Panc1 (cell line): ENCODE data around the gene ZBTB48. TPM values are rescaled to one million over a fixed set of nuclear protein-coding genes. Genes with fewer than 3 reads are reported as not detected.

Experiments
- ATAC-seq: fragments of 200-7000 bp; cut with Tn5 transposase; 2 replicates; pipeline ENCODE4 v1.9.1; 2020; ENCODE audit warnings: mild to moderate bottlenecking, moderate library complexity
- BruUV-seq: library from RNA; stranded (reverse); fragments of 400-500 nt; replicated peaks from 2 replicates; lab custom pipeline; 2021; lab: Mats Ljungman, UMichigan
- CTCF ChIA-PET: fragments of 300-600 bp; sonication (Branson Sonifier 250); formaldehyde crosslinking; loops from one replicate; lab custom pipeline; 2022; ENCODE audit warnings: antibody characterized with exemption; lab: Charles Lee
- POLR2A ChIA-PET: fragments of 300-600 bp; sonication (Branson Sonifier 250); formaldehyde crosslinking; loops from one replicate; lab custom pipeline; 2022; ENCODE audit warnings: antibody characterized with exemption; lab: Charles Lee
- DNase-seq: peaks from one replicate; pipeline ENCODE4 v3.0.0-alpha.2; 2010; ENCODE audit warnings: low read depth, low spot score
- H3K27ac ChIP-seq: 2 replicates; pipeline ENCODE4 v1.5.1; 2011; ENCODE audit warnings: mild to moderate bottlenecking, low read length, inconsistent platforms
- H3K27me3 ChIP-seq: fragments of 200-500 bp; sonication (Bioruptor generic); 2 replicates; pipeline ENCODE4 v1.6.0; 2014; ENCODE audit warnings: low read length, inconsistent platforms; ENCODE audit not compliant: control insufficient read depth, insufficient read depth
- H3K36me3 ChIP-seq: fragments of 200-500 bp; sonication (Bioruptor generic); 2 replicates; pipeline ENCODE4 v1.5.1; 2014; ENCODE audit warnings: inconsistent platforms, mild to moderate bottlenecking, low read length, moderate library complexity; ENCODE audit not compliant: control insufficient read depth, insufficient read depth
- H3K4me1 ChIP-seq: 2 replicates; pipeline ENCODE4 v1.5.1; 2011; ENCODE audit warnings: inconsistent platforms, mild to moderate bottlenecking, low read length, moderate library complexity; ENCODE audit not compliant: control insufficient read depth, insufficient read depth
- H3K4me3 ChIP-seq, 2 experiments: 2 replicates each; pipeline ENCODE4 v1.5.1; 2011 to 2012; ENCODE audit warnings: low read depth in 2 of 2, low read length in 2 of 2, mild to moderate bottlenecking in 2 of 2, inconsistent platforms in 1 of 2, moderate library complexity in 1 of 2
- H3K9me3 ChIP-seq: fragments of 200-500 bp; sonication (Bioruptor generic); 2 replicates; pipeline ENCODE4 v1.5.1; 2014; ENCODE audit warnings: low read depth, mild to moderate bottlenecking, inconsistent platforms, low read length, moderate library complexity; ENCODE audit not compliant: control insufficient read depth, insufficient read depth
- POLR2AphosphoS5 ChIP-seq: IDR thresholded peaks from 2 replicates; pipeline ENCODE4 v1.6.1; 2012; ENCODE audit warnings: mild to moderate bottlenecking, low read depth, low read length, moderate library complexity
- SIN3A ChIP-seq: IDR thresholded peaks from 2 replicates; pipeline ENCODE4 v1.6.1; 2012; ENCODE audit warnings: low read depth, mild to moderate bottlenecking, low read length, moderate library complexity, borderline replicate concordance; ENCODE audit not compliant: insufficient read depth
- TCF7L2 ChIP-seq: IDR thresholded peaks from 2 replicates; pipeline ENCODE4 v1.6.1; 2011; ENCODE audit warnings: mild to moderate bottlenecking, low read depth, low read length, inconsistent platforms
- in situ Hi-C: cut with HindIII; loops from 2 replicates; pipeline ENCODE4 v1.10.0; 2016; ENCODE audit warnings: low sequenced_read_pairs, low pct_unique_long_range_greater_than_20kb
- intact Hi-C: fragments of 100-400 bp; cut with micrococcal nuclease; formaldehyde crosslinking; loops from one replicate; pipeline ENCODE4 v1.10.0; 2022; ENCODE audit not compliant: unreplicated experiment
- total RNA-seq: library from RNA; stranded (reverse); gene quantifications from one replicate; pipeline ENCODE4 v1.2.1, GENCODE V29; 2021; ENCODE audit not compliant: unreplicated experiment
- TF ChIP-seq, protein P1 (sequence below): fragments of 450-650 bp; IDR thresholded peaks from 2 replicates; pipeline ENCODE4 v1.5.1; 2017; ENCODE audit warnings: mild to moderate bottlenecking
- TF ChIP-seq, protein P2 (sequence below), 2 experiments: IDR thresholded peaks; 2 replicates each; pipeline ENCODE4 v1.6.1; 2011 to 2012; ENCODE audit warnings: low read depth in 2 of 2, control low read depth in 1 of 2, low read length in 1 of 2, mild to moderate bottlenecking in 1 of 2, moderate library complexity in 1 of 2; ENCODE audit not compliant: insufficient read depth in 1 of 2

Gene ZBTB48
- total RNA-seq, 1 experiment from 2014 or later, result 40.7 TPM

DNA sequence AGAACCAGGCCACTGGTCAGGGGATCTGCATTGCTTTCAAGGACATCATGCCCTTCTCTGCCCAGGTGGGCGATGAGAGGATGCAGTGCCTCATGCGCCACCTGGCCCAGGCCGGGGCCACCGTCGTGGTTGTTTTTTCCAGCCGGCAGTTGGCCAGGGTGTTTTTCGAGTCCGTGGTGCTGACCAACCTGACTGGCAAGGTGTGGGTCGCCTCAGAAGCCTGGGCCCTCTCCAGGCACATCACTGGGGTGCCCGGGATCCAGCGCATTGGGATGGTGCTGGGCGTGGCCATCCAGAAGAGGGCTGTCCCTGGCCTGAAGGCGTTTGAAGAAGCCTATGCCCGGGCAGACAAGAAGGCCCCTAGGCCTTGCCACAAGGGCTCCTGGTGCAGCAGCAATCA lies 5.0 kb upstream of the ZBTB48 start:
- ChIA-PET CTCF (no interaction called here), POLR2A (no interaction called here)
- Histone ChIP-seq H3K4me1 (peaks cover 7% of the 10 kb centered on the region), H3K27me3 (no peaks in the 10 kb centered on the region), H3K4me3 (no peak overlapping the region), H3K27ac (no peak overlapping the region), H3K36me3 (no peaks in the 10 kb centered on the region), H3K9me3 (0 out of 2 replicates have a peak, but pooled peaks cover 4% of the 10 kb centered on the region)
- ATAC-seq (no peak), DNase-seq (no peak)
- no TSS peak for BruUV-seq
- TF ChIP-seq POLR2AphosphoS5 (no peak), TCF7L2 (no peak), SIN3A (no peak)
- TF ChIP-seq, protein P1, sequence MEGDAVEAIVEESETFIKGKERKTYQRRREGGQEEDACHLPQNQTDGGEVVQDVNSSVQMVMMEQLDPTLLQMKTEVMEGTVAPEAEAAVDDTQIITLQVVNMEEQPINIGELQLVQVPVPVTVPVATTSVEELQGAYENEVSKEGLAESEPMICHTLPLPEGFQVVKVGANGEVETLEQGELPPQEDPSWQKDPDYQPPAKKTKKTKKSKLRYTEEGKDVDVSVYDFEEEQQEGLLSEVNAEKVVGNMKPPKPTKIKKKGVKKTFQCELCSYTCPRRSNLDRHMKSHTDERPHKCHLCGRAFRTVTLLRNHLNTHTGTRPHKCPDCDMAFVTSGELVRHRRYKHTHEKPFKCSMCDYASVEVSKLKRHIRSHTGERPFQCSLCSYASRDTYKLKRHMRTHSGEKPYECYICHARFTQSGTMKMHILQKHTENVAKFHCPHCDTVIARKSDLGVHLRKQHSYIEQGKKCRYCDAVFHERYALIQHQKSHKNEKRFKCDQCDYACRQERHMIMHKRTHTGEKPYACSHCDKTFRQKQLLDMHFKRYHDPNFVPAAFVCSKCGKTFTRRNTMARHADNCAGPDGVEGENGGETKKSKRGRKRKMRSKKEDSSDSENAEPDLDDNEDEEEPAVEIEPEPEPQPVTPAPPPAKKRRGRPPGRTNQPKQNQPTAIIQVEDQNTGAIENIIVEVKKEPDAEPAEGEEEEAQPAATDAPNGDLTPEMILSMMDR, result no peak
- TF ChIP-seq, protein P2, sequence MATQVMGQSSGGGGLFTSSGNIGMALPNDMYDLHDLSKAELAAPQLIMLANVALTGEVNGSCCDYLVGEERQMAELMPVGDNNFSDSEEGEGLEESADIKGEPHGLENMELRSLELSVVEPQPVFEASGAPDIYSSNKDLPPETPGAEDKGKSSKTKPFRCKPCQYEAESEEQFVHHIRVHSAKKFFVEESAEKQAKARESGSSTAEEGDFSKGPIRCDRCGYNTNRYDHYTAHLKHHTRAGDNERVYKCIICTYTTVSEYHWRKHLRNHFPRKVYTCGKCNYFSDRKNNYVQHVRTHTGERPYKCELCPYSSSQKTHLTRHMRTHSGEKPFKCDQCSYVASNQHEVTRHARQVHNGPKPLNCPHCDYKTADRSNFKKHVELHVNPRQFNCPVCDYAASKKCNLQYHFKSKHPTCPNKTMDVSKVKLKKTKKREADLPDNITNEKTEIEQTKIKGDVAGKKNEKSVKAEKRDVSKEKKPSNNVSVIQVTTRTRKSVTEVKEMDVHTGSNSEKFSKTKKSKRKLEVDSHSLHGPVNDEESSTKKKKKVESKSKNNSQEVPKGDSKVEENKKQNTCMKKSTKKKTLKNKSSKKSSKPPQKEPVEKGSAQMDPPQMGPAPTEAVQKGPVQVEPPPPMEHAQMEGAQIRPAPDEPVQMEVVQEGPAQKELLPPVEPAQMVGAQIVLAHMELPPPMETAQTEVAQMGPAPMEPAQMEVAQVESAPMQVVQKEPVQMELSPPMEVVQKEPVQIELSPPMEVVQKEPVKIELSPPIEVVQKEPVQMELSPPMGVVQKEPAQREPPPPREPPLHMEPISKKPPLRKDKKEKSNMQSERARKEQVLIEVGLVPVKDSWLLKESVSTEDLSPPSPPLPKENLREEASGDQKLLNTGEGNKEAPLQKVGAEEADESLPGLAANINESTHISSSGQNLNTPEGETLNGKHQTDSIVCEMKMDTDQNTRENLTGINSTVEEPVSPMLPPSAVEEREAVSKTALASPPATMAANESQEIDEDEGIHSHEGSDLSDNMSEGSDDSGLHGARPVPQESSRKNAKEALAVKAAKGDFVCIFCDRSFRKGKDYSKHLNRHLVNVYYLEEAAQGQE (IDR thresholded peaks at IDR 0.05; ENCODE audit: insufficient read depth in 1 of 2, low read depth in 2 of 2, low read length in 1 of 2), result no peak
- in situ Hi-C loops, result no loop called here
- intact Hi-C loops, result no loop called here

DNA sequence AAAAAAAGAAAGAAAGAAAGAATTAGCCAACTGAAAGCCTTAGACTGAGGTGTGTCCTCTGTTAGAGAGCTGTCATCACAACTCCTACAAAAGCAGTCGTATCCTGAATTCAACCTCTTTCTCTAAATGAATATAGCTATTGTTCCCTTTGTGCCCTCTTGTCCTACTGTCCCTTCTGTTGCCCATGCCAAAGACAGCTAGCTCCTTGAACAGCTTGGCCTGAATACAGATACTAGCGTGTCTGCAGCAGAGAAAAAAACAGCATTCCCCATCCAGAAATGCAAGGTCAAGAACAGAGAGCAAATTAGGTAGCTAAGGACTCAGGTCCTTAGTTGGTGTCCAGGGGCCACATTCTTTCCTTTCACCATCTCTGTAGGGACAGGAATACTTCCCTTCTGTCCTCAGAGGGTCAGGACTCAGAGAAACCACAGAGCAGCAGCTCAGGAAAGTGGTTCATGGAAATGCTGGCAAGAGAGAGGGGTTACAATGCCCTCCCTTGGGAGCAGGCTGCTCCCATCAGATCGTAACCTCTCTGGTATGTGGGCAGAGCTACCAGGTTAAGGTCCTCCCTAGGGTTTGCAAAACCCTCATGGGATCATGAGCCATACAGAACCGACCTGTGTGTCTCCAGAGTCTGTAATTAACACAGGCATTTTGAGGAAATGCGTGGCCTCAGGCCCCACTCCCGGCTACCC lies 1.8 kb upstream of the ZBTB48 start:
- TF ChIP-seq, protein P1, result no peak
- TF ChIP-seq, protein P2 (IDR thresholded peaks at IDR 0.05; ENCODE audit: insufficient read depth in 1 of 2, low read depth in 2 of 2, low read length in 1 of 2), result no peak
- TF ChIP-seq SIN3A, result no peak
- TF ChIP-seq TCF7L2, result no peak
- TF ChIP-seq POLR2AphosphoS5, result no peak
- Histone ChIP-seq H3K27me3 (no peaks in the 10 kb centered on the region), H3K4me1 (peaks cover 23% of the 10 kb centered on the region), H3K9me3 (no peaks in the 10 kb centered on the region), H3K27ac (no peak overlapping the region), H3K4me3 (no peak overlapping the region), H3K36me3 (peaks cover 7% of the 10 kb centered on the region; the same call in 1 of the 2 replicates)
- CTCF ChIA-PET, result interaction anchor here (0.6 kb wide), 1 partner anchor 137 kb away, joined by 4 read pairs; no protein-coding TSS in a partner anchor
- DNase-seq, result no peak
- in situ Hi-C loops, result no loop called here
- intact Hi-C loops, result no loop called here
- no peak for ATAC-seq
- POLR2A ChIA-PET, result no interaction called here
- no TSS peak for BruUV-seq
